ENCODE data around the gene TIMM50.

GRCh38 chr19:39539518-39540332 is 59.1 kb downstream of the TIMM50 start, which contains the start of gene EID2:
- TF ChIP-seq, protein P1, sequence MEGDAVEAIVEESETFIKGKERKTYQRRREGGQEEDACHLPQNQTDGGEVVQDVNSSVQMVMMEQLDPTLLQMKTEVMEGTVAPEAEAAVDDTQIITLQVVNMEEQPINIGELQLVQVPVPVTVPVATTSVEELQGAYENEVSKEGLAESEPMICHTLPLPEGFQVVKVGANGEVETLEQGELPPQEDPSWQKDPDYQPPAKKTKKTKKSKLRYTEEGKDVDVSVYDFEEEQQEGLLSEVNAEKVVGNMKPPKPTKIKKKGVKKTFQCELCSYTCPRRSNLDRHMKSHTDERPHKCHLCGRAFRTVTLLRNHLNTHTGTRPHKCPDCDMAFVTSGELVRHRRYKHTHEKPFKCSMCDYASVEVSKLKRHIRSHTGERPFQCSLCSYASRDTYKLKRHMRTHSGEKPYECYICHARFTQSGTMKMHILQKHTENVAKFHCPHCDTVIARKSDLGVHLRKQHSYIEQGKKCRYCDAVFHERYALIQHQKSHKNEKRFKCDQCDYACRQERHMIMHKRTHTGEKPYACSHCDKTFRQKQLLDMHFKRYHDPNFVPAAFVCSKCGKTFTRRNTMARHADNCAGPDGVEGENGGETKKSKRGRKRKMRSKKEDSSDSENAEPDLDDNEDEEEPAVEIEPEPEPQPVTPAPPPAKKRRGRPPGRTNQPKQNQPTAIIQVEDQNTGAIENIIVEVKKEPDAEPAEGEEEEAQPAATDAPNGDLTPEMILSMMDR (IDR thresholded peaks at IDR 0.05; ENCODE audit: poor library complexity, severe bottlenecking), result peak; percentile 96
- TF ChIP-seq TAF1 (IDR thresholded peaks at IDR 0.05; ENCODE audit: low read depth), result peak; percentile 81
- peak; percentile 63 for TF ChIP-seq SMC3 (conservative IDR thresholded peaks at IDR 0.05; ENCODE audit: poor library complexity)
- TF ChIP-seq RAD21 (conservative IDR thresholded peaks at IDR 0.05), result peak; percentile 65
- peak; percentile 34 for TF ChIP-seq EP300 (conservative IDR thresholded peaks at IDR 0.05; ENCODE audit: poor library complexity, severe bottlenecking)
- TF ChIP-seq POLR2AphosphoS5 (IDR thresholded peaks at IDR 0.05), result peak; percentile 95
- TF ChIP-seq EZH2 (IDR thresholded peaks at IDR 0.05; ENCODE audit: borderline replicate concordance, insufficient read depth, low read length, poor library complexity, severe bottlenecking), result no peak
- peak; percentile 74 for TF ChIP-seq MXI1 (conservative IDR thresholded peaks at IDR 0.05; ENCODE audit: poor library complexity, severe bottlenecking)

All from neural cell (in vitro differentiated cells).